Muscle layer of duodenum (tissue), 2 donors: ENCODE results near the gene ABCA10.
"Not testable (repeated sequence)": the region's sequence is repeated elsewhere in the genome, so short reads cannot be mapped to it uniquely, and the experiment has no call there.

Experiments
- H3K27ac ChIP-seq: one replicate; pipeline ENCODE4 v1.7.0; 2013; ENCODE audit warnings: mild to moderate bottlenecking, low read length
- H3K27me3 ChIP-seq: one replicate; pipeline ENCODE4 v1.7.0; 2013; ENCODE audit warnings: low read depth, mild to moderate bottlenecking, control low read depth, low read length
- H3K36me3 ChIP-seq, 2 donors: one replicate each; pipeline ENCODE4 v1.7.0; 2013; ENCODE audit warnings: low read length in 2 of 2, control low read depth in 1 of 2, mild to moderate bottlenecking in 1 of 2; ENCODE audit not compliant: insufficient read depth in 2 of 2, control insufficient read depth in 1 of 2
- H3K4me1 ChIP-seq, 2 donors: one replicate each; pipeline ENCODE4 v1.7.0; 2013; ENCODE audit warnings: low read length in 2 of 2, mild to moderate bottlenecking in 2 of 2, control low read depth in 1 of 2, moderate library complexity in 1 of 2; ENCODE audit not compliant: insufficient read depth in 2 of 2, control insufficient read depth in 1 of 2
- H3K4me3 ChIP-seq, 2 donors: one replicate each; pipeline ENCODE4 v1.7.0; 2013; ENCODE audit warnings: low read length in 2 of 2, low read depth in 1 of 2, mild to moderate bottlenecking in 1 of 2
- H3K9me3 ChIP-seq, 2 donors: one replicate each; pipeline ENCODE4 v1.7.0; 2013; ENCODE audit warnings: low read length in 2 of 2, control low read depth in 1 of 2, mild to moderate bottlenecking in 1 of 2; ENCODE audit not compliant: control insufficient read depth in 1 of 2
- donor health status: healthy.

The ABCA10 gene

DNA sequence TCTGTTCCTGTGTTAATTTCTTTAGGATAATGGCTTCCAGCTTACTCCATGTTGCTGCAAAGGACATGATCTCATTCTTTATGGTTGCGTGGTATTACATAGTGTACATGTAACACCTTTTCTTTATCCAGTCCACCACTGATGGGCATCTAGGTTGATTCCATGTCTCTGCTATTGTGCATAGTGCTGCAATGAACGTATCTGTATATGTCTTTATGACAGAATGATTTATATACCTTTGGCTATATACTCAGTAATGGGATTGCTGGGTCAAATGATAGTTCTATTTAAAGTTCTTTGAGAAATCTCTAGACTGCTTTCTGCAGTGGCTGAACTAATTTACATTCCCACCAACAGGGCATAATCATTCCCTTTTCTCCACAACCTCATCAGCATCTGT lies 39.8 kb downstream of the ABCA10 start:
- Histone ChIP-seq H3K27me3 (no peaks in the 10 kb centered on the region), H3K27ac (no peak overlapping the region), H3K36me3 (peaks cover 0 to 5% of the 10 kb centered on the region in 2 donors), H3K4me3 (no peak overlapping the region), H3K4me1 (no peaks in the 10 kb centered on the region), H3K9me3 (no peaks in the 10 kb centered on the region)

DNA sequence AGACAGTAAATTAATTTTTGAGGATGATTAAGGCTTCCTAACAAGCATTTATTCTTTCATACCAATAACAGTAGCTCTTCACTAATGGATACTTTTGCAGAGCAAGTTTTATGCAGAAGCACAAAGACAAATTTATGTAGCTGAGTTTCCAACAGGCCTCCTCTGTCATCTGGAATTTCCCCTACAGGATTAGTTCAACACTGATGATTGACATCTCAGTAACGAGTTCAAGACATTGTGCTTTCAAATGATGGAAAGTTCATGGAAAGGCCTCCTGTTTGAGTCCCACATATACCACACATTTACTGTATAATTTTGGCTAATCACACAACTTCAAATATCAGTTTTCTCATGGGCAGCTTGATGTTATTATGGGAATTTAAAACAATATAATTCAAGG lies 40.6 kb downstream of the ABCA10 start:
- Histone ChIP-seq H3K36me3 (peaks cover 0 to 4% of the 10 kb centered on the region in 2 donors), H3K4me1 (no peaks in the 10 kb centered on the region), H3K27me3 (no peaks in the 10 kb centered on the region), H3K27ac (no peak overlapping the region), H3K4me3 (no peak overlapping the region), H3K9me3 (no peaks in the 10 kb centered on the region)

DNA sequence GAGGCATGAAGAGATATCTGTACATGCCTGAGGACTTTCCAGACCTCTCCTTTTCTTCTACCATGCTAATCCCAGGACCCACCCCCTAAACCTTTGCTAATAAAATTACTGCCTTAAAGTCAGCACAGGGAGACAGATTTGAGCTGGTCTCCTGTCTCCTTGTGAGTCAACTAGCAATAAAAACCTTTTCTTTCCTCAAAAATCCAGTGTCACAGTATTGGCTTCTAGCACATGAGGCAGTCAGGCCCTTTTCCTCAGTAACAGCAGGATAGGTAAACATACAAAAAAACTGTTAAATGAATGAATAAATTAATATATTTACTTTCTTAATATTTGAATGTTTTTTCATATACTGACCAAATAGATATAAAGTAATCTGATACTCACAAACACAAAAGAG lies 41.3 kb downstream of the ABCA10 start:
- Histone ChIP-seq H3K27me3 (no peaks in the 10 kb centered on the region), H3K27ac (no peak overlapping the region)

DNA sequence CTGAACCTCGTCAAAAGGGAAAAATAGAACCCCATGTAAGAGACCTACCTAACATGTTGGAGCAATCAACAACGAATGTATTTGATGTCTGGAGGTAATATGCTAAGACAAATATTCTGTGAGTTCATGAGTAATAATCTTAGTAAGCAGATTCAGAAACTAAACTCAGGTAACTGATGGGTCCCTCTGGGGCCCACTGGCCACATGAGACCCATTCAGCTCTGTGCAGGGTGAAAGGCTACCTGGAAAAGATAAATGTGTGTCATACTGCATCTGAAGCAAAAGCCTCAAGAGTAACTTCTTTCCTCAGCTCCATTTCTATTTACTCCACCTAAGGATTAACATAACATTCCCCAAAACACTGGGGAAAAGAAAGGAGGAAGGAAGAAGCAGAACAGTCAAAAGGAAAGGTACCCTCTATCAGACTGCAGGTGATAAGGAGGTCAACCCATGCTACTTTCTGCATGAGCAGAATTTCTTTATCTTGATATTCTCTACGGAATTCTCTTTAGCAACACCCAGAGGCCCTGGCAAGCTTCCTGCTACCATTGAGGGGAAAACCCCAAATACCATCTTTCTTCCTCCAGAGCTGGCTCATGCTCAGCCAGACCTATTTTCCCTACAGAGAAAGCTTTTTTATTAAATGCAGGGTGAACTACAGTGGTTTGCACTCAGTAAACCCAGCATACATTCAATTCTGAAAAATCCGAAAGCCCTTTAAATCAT lies 49.2 kb downstream of the ABCA10 start:
- Histone ChIP-seq H3K36me3 (no peaks in the 10 kb centered on the region), H3K27me3 (no peaks in the 10 kb centered on the region)

More for the DNA sequence above, 41.3 kb downstream of the ABCA10 start:
- H3K36me3 ChIP-seq: no peaks in the 10 kb centered on the region
- H3K4me1 ChIP-seq: no peaks in the 10 kb centered on the region
- H3K4me3 ChIP-seq: no peak overlapping the region
- no peaks in the 10 kb centered on the region for H3K9me3 ChIP-seq

DNA sequence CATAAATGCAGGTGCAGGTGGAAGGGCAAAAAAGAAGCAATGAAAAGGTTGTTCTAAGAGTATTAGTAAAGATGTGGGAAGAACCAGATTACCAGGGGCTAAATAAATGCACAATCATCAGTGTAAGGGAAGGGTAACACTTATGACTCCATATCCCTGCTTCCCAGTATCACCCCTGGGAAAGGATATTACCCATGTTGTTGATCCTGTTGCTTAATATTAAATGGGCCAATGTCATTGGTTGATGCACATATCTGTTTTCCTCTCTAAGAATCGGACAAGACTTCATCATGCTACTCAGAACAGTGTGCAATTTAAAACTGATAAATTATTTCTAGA lies 52.2 kb downstream of the ABCA10 start:
- H3K27ac ChIP-seq: no peak overlapping the region

More for the DNA sequence above, 49.2 kb downstream of the ABCA10 start:
- H3K4me3 ChIP-seq: no peak overlapping the region
- no peaks in the 10 kb centered on the region for H3K9me3 ChIP-seq
- H3K27ac ChIP-seq: no peak overlapping the region
- H3K4me1 ChIP-seq: no peaks in the 10 kb centered on the region

DNA sequence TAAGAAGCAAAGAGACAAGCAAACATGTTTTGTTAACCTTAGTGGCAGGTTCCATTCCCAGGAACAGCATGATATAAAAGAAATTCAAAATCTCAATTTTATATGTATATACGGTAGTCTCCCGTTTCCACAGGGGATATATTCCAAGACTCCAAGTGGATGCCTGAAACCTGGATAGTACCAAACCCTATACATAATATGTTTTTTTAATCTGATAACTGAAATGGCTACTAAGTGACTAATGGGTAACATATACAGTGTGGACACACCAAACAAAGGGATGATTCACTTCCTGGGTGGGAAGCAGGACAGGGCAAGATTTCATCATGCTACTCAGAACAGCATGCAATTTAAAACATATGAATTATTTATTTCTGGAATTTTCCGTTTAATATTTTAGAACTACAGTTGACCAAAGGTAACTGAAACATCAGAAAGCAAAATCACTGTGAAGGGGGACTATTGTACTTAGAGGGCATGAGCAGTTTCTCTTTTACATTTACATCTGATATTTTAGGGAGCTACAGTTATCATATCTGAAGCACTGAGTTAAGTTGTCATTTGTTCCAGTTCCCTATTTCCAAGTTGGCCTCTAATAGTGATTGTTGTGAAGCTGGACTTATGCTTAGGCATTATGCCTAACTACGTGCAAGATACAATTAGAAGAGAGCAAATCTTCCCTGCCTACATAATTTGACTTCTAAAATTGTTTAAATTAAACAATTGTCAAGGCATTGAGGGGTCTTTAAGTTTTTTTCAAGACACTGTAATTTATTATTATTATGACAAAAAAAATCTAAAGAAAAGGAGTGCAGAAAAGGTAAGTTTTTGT lies 52.8 kb downstream of the ABCA10 start:
- Histone ChIP-seq H3K4me1 (no peaks in the 10 kb centered on the region), H3K27ac (no peak overlapping the region), H3K4me3 (no peak overlapping the region), H3K36me3 (no peaks in the 10 kb centered on the region), H3K9me3 (no peaks in the 10 kb centered on the region), H3K27me3 (no peaks in the 10 kb centered on the region)

More for the DNA sequence above, 52.2 kb downstream of the ABCA10 start:
- Histone ChIP-seq H3K27me3 (no peaks in the 10 kb centered on the region), H3K4me3 (no peak overlapping the region), H3K4me1 (no peaks in the 10 kb centered on the region), H3K36me3 (no peaks in the 10 kb centered on the region), H3K9me3 (no peaks in the 10 kb centered on the region)

DNA sequence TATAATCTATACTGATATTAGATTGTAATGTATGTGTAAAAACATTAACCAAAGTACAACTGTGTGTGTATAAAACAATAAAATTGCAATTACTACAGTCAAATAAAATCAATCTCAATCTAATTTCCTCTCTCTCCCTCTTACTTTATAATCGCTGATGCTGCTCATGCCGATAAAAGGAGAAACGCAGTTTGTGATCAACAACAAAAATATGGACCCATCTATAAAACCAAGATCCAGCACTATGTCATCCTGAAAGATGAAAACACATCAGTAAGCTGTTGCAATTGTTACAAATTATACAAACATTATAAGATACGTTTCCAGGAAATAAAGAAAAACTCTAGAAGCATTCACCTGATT lies 53.4 kb downstream of the ABCA10 start:
- Histone ChIP-seq H3K36me3 (no peaks in the 10 kb centered on the region), H3K27me3 (no peaks in the 10 kb centered on the region), H3K27ac (no peak overlapping the region), H3K9me3 (no peaks in the 10 kb centered on the region), H3K4me3 (no peak overlapping the region), H3K4me1 (no peaks in the 10 kb centered on the region)

DNA sequence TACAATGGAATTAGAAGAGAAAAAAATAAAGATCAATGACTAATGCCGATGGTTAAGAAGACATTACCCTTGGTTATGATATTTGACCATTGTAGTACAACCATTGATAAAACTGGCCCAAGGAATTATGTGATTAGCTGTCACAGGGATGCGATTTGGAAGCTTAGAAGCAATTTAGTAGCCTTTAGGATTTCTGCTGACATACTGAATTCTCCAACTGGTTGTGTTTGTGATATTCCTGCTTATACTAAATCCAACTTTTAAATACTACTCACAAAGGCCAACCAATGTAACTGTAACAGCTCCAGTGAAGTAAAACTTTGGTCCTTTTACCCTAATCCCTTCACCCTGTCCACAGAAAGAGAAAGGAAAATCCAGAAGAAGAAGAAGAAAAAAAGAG lies 55.5 kb downstream of the ABCA10 start:
- Histone ChIP-seq H3K4me3 (no peak overlapping the region), H3K27ac (no peak overlapping the region), H3K36me3 (no peaks in the 10 kb centered on the region), H3K4me1 (no peaks in the 10 kb centered on the region), H3K27me3 (no peaks in the 10 kb centered on the region), H3K9me3 (no peaks in the 10 kb centered on the region)

DNA sequence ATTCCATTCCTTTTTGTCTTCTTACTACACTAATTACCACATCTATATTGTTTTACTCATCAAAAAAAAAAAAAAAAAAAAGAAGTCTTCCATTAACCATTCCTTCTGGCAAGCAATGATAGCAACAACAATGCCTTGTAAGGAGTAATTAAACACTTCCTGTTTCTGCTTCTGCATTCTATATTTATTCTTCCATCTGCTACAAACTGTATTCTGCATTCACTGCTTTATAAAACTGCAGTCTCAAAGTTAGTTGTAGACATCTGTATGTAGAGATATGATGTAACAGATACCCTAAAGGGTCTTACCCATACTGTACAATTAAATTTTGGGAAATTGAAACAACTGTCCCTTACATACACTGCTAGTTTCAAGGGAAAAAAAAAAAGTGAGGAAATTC lies 58.2 kb downstream of the ABCA10 start:
- no peaks in the 10 kb centered on the region for H3K27me3 ChIP-seq
- no peak overlapping the region for H3K27ac ChIP-seq
- H3K9me3 ChIP-seq: no peaks in the 10 kb centered on the region
- no peaks in the 10 kb centered on the region for H3K4me1 ChIP-seq
- no peak overlapping the region for H3K4me3 ChIP-seq
- no peaks in the 10 kb centered on the region for H3K36me3 ChIP-seq

DNA sequence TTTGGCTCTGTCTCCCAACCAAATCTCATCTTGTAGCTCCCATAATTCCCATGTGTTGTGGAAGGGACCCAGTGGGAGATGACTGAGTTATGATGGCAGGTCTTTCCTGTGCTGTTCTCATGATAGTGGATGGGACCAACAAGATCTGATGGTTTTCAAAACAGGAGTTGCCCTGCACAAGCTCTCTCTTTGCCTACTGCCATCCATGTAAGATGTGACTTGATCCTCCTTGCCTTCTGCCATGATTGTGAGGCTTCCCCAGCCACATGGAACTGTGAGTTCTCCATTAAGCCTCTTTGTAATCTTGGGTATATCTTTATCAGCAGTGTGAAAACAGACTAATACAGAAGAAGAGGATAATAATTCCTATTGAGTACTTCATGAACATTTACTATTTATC lies 60.0 kb downstream of the ABCA10 start:
- not testable (repeated sequence) for H3K9me3 ChIP-seq, H3K4me3 ChIP-seq, H3K27me3 ChIP-seq, H3K27ac ChIP-seq, H3K36me3 ChIP-seq, H3K4me1 ChIP-seq

DNA sequence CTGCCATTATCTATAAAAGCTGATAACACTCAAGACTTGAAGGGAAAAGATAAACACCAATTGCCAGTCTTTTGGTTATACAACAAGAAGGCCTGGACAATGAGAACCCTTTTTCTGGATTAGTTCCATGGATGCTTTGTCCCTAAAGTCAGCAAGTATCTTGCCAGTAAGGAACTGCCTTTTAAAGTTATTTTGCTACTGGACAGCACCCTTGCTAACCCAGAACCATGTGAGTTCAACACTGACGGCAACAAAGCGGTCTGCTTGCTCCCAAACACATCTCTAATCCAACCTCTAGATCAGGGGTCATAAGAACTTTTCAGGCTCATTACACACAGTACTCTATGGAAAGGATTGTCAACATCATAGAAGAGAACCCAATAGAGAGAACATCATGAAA lies 61.7 kb downstream of the ABCA10 start:
- H3K4me3 ChIP-seq: no peak overlapping the region
- H3K9me3 ChIP-seq: no peaks in the 10 kb centered on the region
- H3K36me3 ChIP-seq: no peaks in the 10 kb centered on the region
- no peak overlapping the region for H3K27ac ChIP-seq
- no peaks in the 10 kb centered on the region for H3K27me3 ChIP-seq
- H3K4me1 ChIP-seq: no peaks in the 10 kb centered on the region
